HG02970 (cell line): ENCODE measurements around the gene CIBAR2.

Experiments used
- ATAC-seq: cut with Tn5 transposase; IDR thresholded peaks from one replicate; pipeline ENCODE4 v1.9.1; 2021; ENCODE audit warnings: mild to moderate bottlenecking, moderate library complexity, moderate number of reproducible peaks; ENCODE audit not compliant: unreplicated experiment, low FRiP score

The CIBAR2 gene

DNA sequence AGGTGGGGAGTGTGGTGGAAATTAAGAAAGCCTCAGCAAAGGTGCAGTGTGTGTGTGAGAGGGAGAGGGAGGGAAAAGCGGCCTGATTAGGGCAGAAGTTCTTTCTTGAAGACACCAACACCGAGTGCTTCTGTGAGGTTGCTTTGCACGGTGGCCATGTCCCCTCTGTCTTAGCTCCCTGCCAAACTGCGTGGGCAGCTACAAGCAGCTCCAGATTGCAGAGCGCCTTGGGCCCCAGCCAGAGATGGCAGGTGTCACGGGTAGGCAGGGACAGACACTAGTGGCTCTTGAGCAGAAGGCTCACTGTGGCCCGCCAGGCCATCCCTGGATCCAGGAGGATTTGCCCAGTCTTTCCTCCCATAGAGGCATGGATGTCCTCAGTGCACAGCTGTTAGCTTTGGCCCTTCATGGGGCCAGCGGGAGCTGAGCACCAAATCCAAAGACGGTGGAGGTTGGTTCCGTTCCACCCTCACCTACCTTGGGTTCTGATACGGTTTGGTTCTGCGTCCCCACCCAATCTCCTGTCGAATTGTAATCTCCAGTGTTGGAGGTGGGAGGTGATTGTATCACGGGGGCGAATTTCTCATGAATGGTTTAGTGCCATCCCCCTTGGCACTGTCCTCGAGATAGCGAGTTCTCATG, 63.2 kb downstream of the CIBAR2 start:
- no peak for ATAC-seq
